GM12878 (cell line): ENCODE results near the gene HSBP1L1. TPM values are rescaled to one million over a fixed set of nuclear protein-coding genes. Genes with fewer than 3 reads are reported as not detected.

ENCODE experiments used
- ATAC-seq: fragments of 200-7000 bp; cut with Tn5 transposase; 3 replicates; pipeline ENCODE4 v1.9.1; 2020; ENCODE audit warnings: mild to moderate bottlenecking, moderate library complexity
- BruUV-seq: library from RNA; stranded (reverse); fragments of 400-500 nt; replicated peaks from 2 replicates; lab custom pipeline; 2021; lab: Mats Ljungman, UMichigan
- CTCF ChIA-PET: fragments of 300-600 bp; sonication (Branson Sonifier 250); formaldehyde crosslinking; extraction: SDS; loops from one replicate; lab custom pipeline; 2021; ENCODE audit warnings: inconsistent platforms; lab: Yijun Ruan, JAX
- POLR2A ChIA-PET: fragments of 350-600 bp; formaldehyde crosslinking; extraction: SDS; loops from one replicate; lab custom pipeline; 2021; ENCODE audit warnings: inconsistent platforms; lab: Charles Lee
- RAD21 ChIA-PET: fragments of 300-600 bp; sonication (Branson Sonifier 250); formaldehyde crosslinking; loops from one replicate; lab custom pipeline; 2023; ENCODE audit warnings: antibody characterized with exemption; ENCODE audit not compliant: unreplicated experiment; lab: Charles Lee
- SMC1A ChIA-PET: fragments of 300-600 bp; sonication (Branson Sonifier 250); formaldehyde crosslinking; loops from one replicate; lab custom pipeline; 2023; ENCODE audit not compliant: unreplicated experiment, uncharacterized antibody; lab: Charles Lee
- DNase-seq: peaks from one replicate; pipeline ENCODE4 v3.0.0-alpha.2; 2011; ENCODE audit warnings: low read depth, low spot score
- FAIRE-seq: peaks from 3 replicates; lab custom pipeline; 2011; peaks lifted over from hg19 to GRCh38; lab: Jason Lieb, UNC
- H2AFZ ChIP-seq: 2 replicates; pipeline ENCODE4 v1.6.0; 2011; ENCODE audit warnings: low read depth, low read length, control low read depth; ENCODE audit not compliant: control insufficient read depth
- H3K27ac ChIP-seq: 2 replicates; pipeline ENCODE4 v1.5.1; 2011; ENCODE audit warnings: control low read depth; ENCODE audit not compliant: control insufficient read depth, insufficient read depth
- H3K27me3 ChIP-seq, 2 experiments: replicated peaks in 1 of 2; 2 replicates each; pipeline versions ENCODE4 v1.6.0 to v1.6.1; 2011; ENCODE audit warnings: low read length in 1 of 2; ENCODE audit not compliant: control insufficient read depth in 2 of 2, insufficient read depth in 2 of 2
- H3K36me3 ChIP-seq, 2 experiments: 2 replicates each; pipeline ENCODE4 v1.5.1; 2011; ENCODE audit warnings: low read length in 1 of 2; ENCODE audit not compliant: control insufficient read depth in 2 of 2, insufficient read depth in 2 of 2
- H3K4me1 ChIP-seq: 2 replicates; pipeline ENCODE4 v1.6.1; 2011; ENCODE audit warnings: mild to moderate bottlenecking, low read length, moderate library complexity, mixed read lengths; ENCODE audit not compliant: control insufficient read depth, insufficient read depth
- H3K4me2 ChIP-seq: 2 replicates; pipeline ENCODE4 v1.6.0; 2011; ENCODE audit warnings: control low read depth; ENCODE audit not compliant: control insufficient read depth, insufficient read depth
- H3K4me3 ChIP-seq: fragments of 200-600 bp; sonication (generic); 2 replicates; pipeline ENCODE4 v1.5.1; 2016
- H3K79me2 ChIP-seq: 2 replicates; pipeline ENCODE4 v1.6.0; 2011; ENCODE audit warnings: low read length; ENCODE audit not compliant: control insufficient read depth, insufficient read depth
- H3K9ac ChIP-seq: 2 replicates; pipeline ENCODE4 v1.8.0; 2011; ENCODE audit warnings: low read length, control low read depth, mixed read lengths; ENCODE audit not compliant: control insufficient read depth, insufficient read depth
- H3K9me3 ChIP-seq: replicated peaks from 3 replicates; pipeline ENCODE4 v1.5.1; 2011; ENCODE audit warnings: mild to moderate bottlenecking, low read length; ENCODE audit not compliant: control insufficient read depth, insufficient read depth
- H4K20me1 ChIP-seq: 2 replicates; pipeline ENCODE4 v1.6.0; 2011; ENCODE audit not compliant: control insufficient read depth, insufficient read depth
- BCL3 ChIP-seq: IDR thresholded peaks from 2 replicates; pipeline ENCODE4 v1.6.1; 2011; ENCODE audit warnings: borderline replicate concordance, low read depth, mild to moderate bottlenecking, moderate library complexity, low read length; ENCODE audit not compliant: insufficient read depth, poor library complexity, severe bottlenecking
- CBX5 ChIP-seq: sonication (generic); IDR thresholded peaks from 2 replicates; pipeline ENCODE4 v1.6.1; 2016; ENCODE audit warnings: low read depth, moderate library complexity, mild to moderate bottlenecking, inconsistent platforms
- E2F8 ChIP-seq: fragments of 450-650 bp; IDR thresholded peaks from 2 replicates; pipeline ENCODE4 v1.6.1; 2018; ENCODE audit warnings: mild to moderate bottlenecking, low read depth, moderate library complexity; ENCODE audit not compliant: partially characterized antibody
- IKZF1 ChIP-seq: fragments of 450-650 bp; conservative IDR thresholded peaks from 2 replicates; pipeline ENCODE4 v1.6.1; 2017; ENCODE audit warnings: antibody characterized with exemption, mild to moderate bottlenecking
- LARP7 ChIP-seq: fragments of 450-650 bp; IDR thresholded peaks from 2 replicates; pipeline ENCODE4 v1.6.1; 2017; ENCODE audit warnings: mild to moderate bottlenecking
- MXI1 ChIP-seq: fragments of 150-350 bp; IDR thresholded peaks from 2 replicates; pipeline ENCODE4 v1.6.1; 2011; ENCODE audit warnings: low read depth, mild to moderate bottlenecking, inconsistent platforms, low read length, improper control_type of control experiment
- MYC ChIP-seq: IDR thresholded peaks from 2 replicates; pipeline ENCODE4 v1.6.1; 2011; ENCODE audit warnings: mild to moderate bottlenecking, low read length, moderate library complexity, inconsistent platforms; ENCODE audit not compliant: insufficient read depth, insufficient replicate concordance, insufficient read length, severe bottlenecking
- RAD21 ChIP-seq: IDR thresholded peaks from 2 replicates; pipeline ENCODE4 v1.6.1; 2011; ENCODE audit warnings: mild to moderate bottlenecking, low read depth, low read length, moderate library complexity; ENCODE audit not compliant: insufficient read depth
- RUNX3 ChIP-seq: IDR thresholded peaks from 2 replicates; pipeline ENCODE4 v1.6.1; 2012; ENCODE audit warnings: low read length, inconsistent platforms
- SMARCA5 ChIP-seq: fragments of 450-650 bp; IDR thresholded peaks from 2 replicates; pipeline ENCODE4 v1.6.1; 2017; ENCODE audit warnings: mild to moderate bottlenecking
- SREBF2 ChIP-seq: IDR thresholded peaks from 2 replicates; pipeline ENCODE4 v1.6.1; 2012; ENCODE audit warnings: mild to moderate bottlenecking, low read length
- ZNF24 ChIP-seq: fragments of 450-650 bp; IDR thresholded peaks from 2 replicates; pipeline ENCODE4 v1.6.1; 2017; ENCODE audit warnings: antibody characterized with exemption, mild to moderate bottlenecking
- ZNF622 ChIP-seq: fragments of 450-650 bp; IDR thresholded peaks from 2 replicates; pipeline ENCODE4 v1.6.1; 2017; ENCODE audit warnings: mild to moderate bottlenecking, inconsistent platforms
- WGBS: methylation state at CpG from one replicate; pipeline ENCODE4 v1.1.6; 2016; ENCODE audit warnings: low lambda C conversion rate; ENCODE audit not compliant: insufficient replicate concordance, insufficient coverage; ENCODE audit errors: missing lambda C conversion rate; 5-methylcytosine and 5-hydroxymethylcytosine counted together
- in situ Hi-C: fragments of 300-500 bp; cut with MboI; formaldehyde crosslinking; loops from 9 replicates; pipeline ENCODE4 v1.14.3; 2018; ENCODE audit warnings: mixed read lengths
- intact Hi-C: fragments of 100-400 bp; cut with micrococcal nuclease; formaldehyde crosslinking; loops from one replicate; pipeline ENCODE4 v1.14.2; 2022; ENCODE audit not compliant: unreplicated experiment
- polyA plus RNA-seq, 11 experiments: library from polyadenylated mRNA; depleted of rRNA in 4 of 11; unstranded in 6 of 11; stranded (reverse) in 5 of 11; fragments of >200 nt; fragmentation: Nextera tagmentation in 4 of 11; fragmentation: Illumina TruSeq in 1 of 11; extraction: Ambion mirVana in 4 of 11; extraction: Trizol in 1 of 11; gene quantifications; 1 replicate in 1 of 11; 2 replicates in 10 of 11; pipeline versions ENCODE4 v1.2.1 to v1.2.3, GENCODE V29; 2011 to 2016; ENCODE audit warnings: inconsistent platforms in 2 of 11, missing spikeins in 2 of 11, low read depth in 1 of 11
- total RNA-seq, 4 experiments: library from RNA; depleted of rRNA in 3 of 4; stranded (reverse); fragments of >200 nt in 3 of 4; fragmentation: Illumina TruSeq in 1 of 4; extraction: Trizol in 1 of 4; gene quantifications; 2 replicates each; pipeline versions ENCODE4 v1.2.1 to v1.2.3, GENCODE V29; 2013 to 2021
- TF ChIP-seq, protein P1 (sequence below): fragments of 150-350 bp; IDR thresholded peaks from 2 replicates; pipeline ENCODE4 v1.6.1; 2014; ENCODE audit warnings: mild to moderate bottlenecking, low read depth, low read length

Gene HSBP1L1
- total and polyA plus RNA-seq, 10 of the 15 experiments (the other 5 are each of a cell fraction or from before 2014, with no cell fraction given), result 0.97 to 14.0 (median 6.9) TPM; not detected in 1

GRCh38 chr18:79948719-79949411 is 15.6 kb upstream of the HSBP1L1 start (continued):
- no peak for TF ChIP-seq ZNF24

DNA sequence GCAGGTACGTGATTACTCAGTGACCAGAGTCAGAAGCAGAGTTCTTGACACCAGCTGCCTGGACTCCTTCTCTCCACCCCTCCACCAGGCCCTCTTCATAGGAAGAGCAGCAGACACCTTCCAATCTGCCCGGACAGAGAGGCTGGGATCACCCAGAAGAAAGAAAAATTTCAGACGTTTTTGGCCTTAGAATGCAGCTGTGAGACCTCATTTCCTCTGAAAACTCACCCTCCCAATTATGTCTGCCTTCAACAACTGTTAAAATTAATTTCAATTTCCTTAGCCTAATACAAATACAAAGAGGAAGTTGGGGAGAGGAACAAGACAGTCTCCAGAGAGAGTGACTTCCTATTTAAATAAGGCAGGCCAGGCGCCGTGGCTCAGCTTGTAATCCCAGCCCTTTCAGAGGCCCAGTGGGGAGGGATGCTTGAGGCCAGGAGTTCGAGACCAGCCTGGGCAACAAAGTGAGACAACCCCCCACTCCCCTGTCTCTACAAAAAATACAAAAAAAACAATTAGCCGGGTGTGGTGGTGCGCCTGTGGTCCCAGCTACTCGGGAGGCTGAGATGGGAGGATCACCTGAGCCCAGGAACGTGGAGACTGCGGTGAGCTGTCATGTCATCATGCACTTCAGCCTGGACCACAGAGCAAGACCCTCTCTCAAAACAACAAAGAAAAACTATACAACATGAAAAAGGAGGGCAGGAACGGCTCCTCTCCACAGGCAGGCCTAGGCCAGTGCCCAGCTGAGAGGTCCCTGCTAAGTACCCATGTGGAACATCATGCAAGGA is 14.6 kb upstream of the HSBP1L1 start:
- H3K4me1 ChIP-seq, result peaks cover 29% of the 10 kb centered on the region
- DNase-seq (no peak), ATAC-seq (peak; percentile 27), FAIRE-seq (peak; percentile 84)
- 7% methylated on average over 12 of the region's 12 CpGs for WGBS
- H3K79me2 ChIP-seq, result peaks cover 39% of the 10 kb centered on the region
- no peaks in the 10 kb centered on the region for H3K27me3 ChIP-seq
- 0 out of 2 replicates have a peak overlapping the region, but pooled peaks have one; percentile 44 for H2AFZ ChIP-seq
- H3K36me3 ChIP-seq, result no peaks in the 10 kb centered on the region; a peak in 1 of 4 replicates
- no peaks in the 10 kb centered on the region for H3K9me3 ChIP-seq
- peak overlapping the region; percentile 98 for H3K4me2 ChIP-seq
- POLR2A ChIA-PET, result interaction anchor here (1.7 kb wide), 1 partner anchor 12 kb away, joined by 4 read pairs; no protein-coding TSS in a partner anchor
- in situ Hi-C loops, result loop anchor here (10.0 kb wide), 1 partner anchor 555 kb away; the partner anchor contains the start of gene NFATC1
- SMC1A ChIA-PET, result interaction anchor here (0.7 to 1.2 kb wide), 3 partner anchors 85 to 554 kb away, joined by 3 read pairs; partner anchors contain the start of gene RBFA
- BruUV-seq, result TSS peak; percentile 63
- H3K4me3 ChIP-seq, result peak overlapping the region; percentile 84
- CTCF ChIA-PET, result interaction anchor here (0.9 to 1.5 kb wide), 2 partner anchors 13 to 207 kb away, joined by 3 to 5 read pairs; no protein-coding TSS in a partner anchor
- H4K20me1 ChIP-seq, result no peaks in the 10 kb centered on the region
- H3K9ac ChIP-seq, result peak overlapping the region; percentile 76
- H3K27ac ChIP-seq, result peak overlapping the region; percentile 75
- RAD21 ChIA-PET, result interaction anchor here (1.1 to 1.8 kb wide), 5 partner anchors 10 to 84 kb away, joined by 3 to 5 read pairs (median 4); partner anchors contain the start of gene RBFA
- intact Hi-C loops, result loop anchor here (5.0 kb wide), 1 partner anchor 37 kb away; the partner anchor contains the start of gene TXNL4A
- no peak for TF ChIP-seq BCL3
- peak; percentile 23; the same call in 1 of the 2 replicates for TF ChIP-seq IKZF1
- no peak for TF ChIP-seq E2F8
- no peak for TF ChIP-seq RUNX3
- no peak for TF ChIP-seq ZNF622
- no peak for TF ChIP-seq SMARCA5
- TF ChIP-seq MXI1, result no peak
- TF ChIP-seq LARP7, result no peak
- TF ChIP-seq, protein P1, sequence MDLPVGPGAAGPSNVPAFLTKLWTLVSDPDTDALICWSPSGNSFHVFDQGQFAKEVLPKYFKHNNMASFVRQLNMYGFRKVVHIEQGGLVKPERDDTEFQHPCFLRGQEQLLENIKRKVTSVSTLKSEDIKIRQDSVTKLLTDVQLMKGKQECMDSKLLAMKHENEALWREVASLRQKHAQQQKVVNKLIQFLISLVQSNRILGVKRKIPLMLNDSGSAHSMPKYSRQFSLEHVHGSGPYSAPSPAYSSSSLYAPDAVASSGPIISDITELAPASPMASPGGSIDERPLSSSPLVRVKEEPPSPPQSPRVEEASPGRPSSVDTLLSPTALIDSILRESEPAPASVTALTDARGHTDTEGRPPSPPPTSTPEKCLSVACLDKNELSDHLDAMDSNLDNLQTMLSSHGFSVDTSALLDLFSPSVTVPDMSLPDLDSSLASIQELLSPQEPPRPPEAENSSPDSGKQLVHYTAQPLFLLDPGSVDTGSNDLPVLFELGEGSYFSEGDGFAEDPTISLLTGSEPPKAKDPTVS, result no peak
- no peak for TF ChIP-seq SREBF2
- TF ChIP-seq MYC, result no peak
- no peak for TF ChIP-seq CBX5
- no peak for TF ChIP-seq RAD21
